Lower lobe of right lung (tissue), 2 donors: ENCODE results near the gene HLA-DMB. TPM values are rescaled to one million over a fixed set of nuclear protein-coding genes. Genes with fewer than 3 reads are reported as not detected.

ENCODE experiments used
- ATAC-seq, 2 donors: fragments of 200-7000 bp; cut with Tn5 transposase; one replicate each; pipeline ENCODE4 v1.9.1; 2020 to 2022; ENCODE audit warnings: mild to moderate bottlenecking in 2 of 2, moderate library complexity in 2 of 2
- DNase-seq: peaks from one replicate; pipeline ENCODE4 v3.0.0-alpha.2; 2020
- H3K27ac ChIP-seq: fragments of 200-600 bp; one replicate; pipeline ENCODE4 v1.8.0; 2022
- H3K27me3 ChIP-seq: fragments of 200-600 bp; one replicate; pipeline ENCODE4 v1.8.0; 2022; ENCODE audit warnings: low read depth
- H3K36me3 ChIP-seq: fragments of 200-600 bp; one replicate; pipeline ENCODE4 v1.8.0; 2022; ENCODE audit warnings: mild to moderate bottlenecking
- H3K4me1 ChIP-seq: fragments of 200-600 bp; one replicate; pipeline ENCODE4 v1.8.0; 2022
- H3K4me3 ChIP-seq: fragments of 200-600 bp; one replicate; pipeline ENCODE4 v1.8.0; 2022; ENCODE audit warnings: mild to moderate bottlenecking
- H3K9me3 ChIP-seq: fragments of 200-600 bp; one replicate; pipeline ENCODE4 v1.8.0; 2022
- intact Hi-C: fragments of 100-400 bp; cut with DNase I; formaldehyde crosslinking; loops from one replicate; pipeline ENCODE4 v1.11.0; 2022
- total RNA-seq: library from RNA; stranded (reverse); fragmentation: NEBNext Ultra II Directional; extraction: Animal tissue kit (Norgen Biotek cat#: 25700); gene quantifications from one replicate; pipeline ENCODE4 v1.2.1, GENCODE V29; 2021
- TF ChIP-seq, protein P1 (sequence below): fragments of 200-600 bp; IDR thresholded peaks from one replicate; pipeline ENCODE4 v1.8.0; 2022; ENCODE audit warnings: antibody characterized with exemption, mild to moderate bottlenecking
- donor health status: DM: no; HTN: yes; CAD: no; lungs with severe emphysema.

Gene HLA-DMB
- total RNA-seq, 1 donor from 2014 or later: 208 TPM

DNA sequence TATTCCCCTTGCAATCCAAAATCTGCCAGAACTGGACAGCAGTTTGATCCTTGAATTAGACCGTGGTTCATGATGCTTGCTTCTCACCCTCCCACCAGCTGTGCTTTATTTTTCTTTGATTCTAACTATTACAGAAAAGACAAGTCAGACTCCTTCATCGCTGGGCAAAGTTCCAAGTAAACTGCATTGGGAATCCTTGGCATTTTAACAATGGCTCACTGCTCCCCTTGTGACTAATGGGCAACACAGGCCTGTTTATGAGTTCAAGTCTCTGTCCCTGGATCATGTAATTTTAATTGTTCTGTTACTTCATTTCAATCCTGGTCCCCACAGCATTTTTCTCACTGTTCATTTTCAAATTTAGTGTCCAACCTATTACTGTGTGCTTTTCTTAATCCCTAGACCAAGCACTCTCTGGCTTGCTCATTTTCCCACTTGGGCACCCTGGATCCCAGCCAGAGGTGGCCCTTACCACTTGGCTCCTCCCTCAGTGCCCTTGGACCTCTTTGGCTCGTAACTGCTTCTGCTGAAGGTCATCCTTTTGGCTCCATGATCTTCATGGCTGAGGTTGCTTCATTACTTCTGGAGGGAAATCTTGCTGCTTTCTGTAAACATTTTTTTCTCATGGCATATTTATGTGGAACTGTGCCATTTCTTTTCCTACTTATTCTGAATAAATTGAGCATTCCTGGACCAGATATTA is 54.0 kb downstream of the HLA-DMB start:
- Histone ChIP-seq H3K9me3 (no peaks in the 10 kb centered on the region), H3K36me3 (no peaks in the 10 kb centered on the region), H3K4me3 (no peak overlapping the region), H3K27ac (no peak overlapping the region), H3K4me1 (peaks cover 13% of the 10 kb centered on the region), H3K27me3 (no peaks in the 10 kb centered on the region)
- no peak for ATAC-seq
- intact Hi-C loops: loop anchor here (10.0 kb wide), 1 partner anchor 98 kb away; no protein-coding TSS in a partner anchor
- DNase-seq: no peak
- TF ChIP-seq, protein P1, sequence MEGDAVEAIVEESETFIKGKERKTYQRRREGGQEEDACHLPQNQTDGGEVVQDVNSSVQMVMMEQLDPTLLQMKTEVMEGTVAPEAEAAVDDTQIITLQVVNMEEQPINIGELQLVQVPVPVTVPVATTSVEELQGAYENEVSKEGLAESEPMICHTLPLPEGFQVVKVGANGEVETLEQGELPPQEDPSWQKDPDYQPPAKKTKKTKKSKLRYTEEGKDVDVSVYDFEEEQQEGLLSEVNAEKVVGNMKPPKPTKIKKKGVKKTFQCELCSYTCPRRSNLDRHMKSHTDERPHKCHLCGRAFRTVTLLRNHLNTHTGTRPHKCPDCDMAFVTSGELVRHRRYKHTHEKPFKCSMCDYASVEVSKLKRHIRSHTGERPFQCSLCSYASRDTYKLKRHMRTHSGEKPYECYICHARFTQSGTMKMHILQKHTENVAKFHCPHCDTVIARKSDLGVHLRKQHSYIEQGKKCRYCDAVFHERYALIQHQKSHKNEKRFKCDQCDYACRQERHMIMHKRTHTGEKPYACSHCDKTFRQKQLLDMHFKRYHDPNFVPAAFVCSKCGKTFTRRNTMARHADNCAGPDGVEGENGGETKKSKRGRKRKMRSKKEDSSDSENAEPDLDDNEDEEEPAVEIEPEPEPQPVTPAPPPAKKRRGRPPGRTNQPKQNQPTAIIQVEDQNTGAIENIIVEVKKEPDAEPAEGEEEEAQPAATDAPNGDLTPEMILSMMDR: no peak

DNA sequence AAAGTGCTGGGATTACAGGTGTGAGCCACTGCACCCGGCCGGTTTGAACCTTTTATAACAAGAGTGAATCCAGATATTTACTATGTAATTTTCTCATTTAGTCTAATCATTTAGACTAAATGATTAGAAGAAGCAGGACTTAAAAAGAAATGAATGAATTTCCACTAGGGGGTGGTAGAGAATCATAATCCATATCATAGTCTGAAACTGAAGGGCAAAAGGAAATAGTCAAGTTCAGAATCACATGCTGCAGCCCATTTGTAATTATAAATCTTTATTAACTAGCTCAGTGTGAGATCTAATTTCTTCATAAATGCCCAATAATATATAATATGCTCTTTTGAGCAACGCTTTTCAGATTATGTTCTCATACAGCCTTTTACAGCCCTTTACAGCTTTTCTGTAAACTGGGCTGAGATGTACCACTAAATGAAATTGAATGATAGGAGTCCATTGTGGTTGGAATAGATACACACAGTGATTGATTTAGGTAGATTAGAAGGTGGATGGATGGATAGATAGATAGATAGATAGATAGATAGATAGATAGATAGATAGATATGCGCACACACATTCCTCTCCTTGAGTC is 55.0 kb downstream of the HLA-DMB start:
- Histone ChIP-seq H3K4me3 (no peak overlapping the region), H3K9me3 (no peaks in the 10 kb centered on the region), H3K27ac (no peak overlapping the region), H3K36me3 (no peaks in the 10 kb centered on the region), H3K27me3 (no peaks in the 10 kb centered on the region), H3K4me1 (peaks cover 13% of the 10 kb centered on the region)
- TF ChIP-seq, protein P1: peak; percentile 61
- DNase-seq (no peak), ATAC-seq (peak; percentile 60 to 64)
- intact Hi-C loops: loop anchor here (10.0 kb wide), 1 partner anchor 99 kb away; no protein-coding TSS in a partner anchor

Other genes starting within 250 kb of the HLA-DMB start
- gene HLA-DQA2, start 199.6 kb downstream of the HLA-DMB start, total RNA-seq: 68.0 TPM
- gene HLA-DQB2, start 177.5 kb downstream of the HLA-DMB start, total RNA-seq: 74.8 TPM
- 0.95 TPM for gene HLA-DOB, start 124.0 kb downstream of the HLA-DMB start, total RNA-seq
- 81.8 TPM for gene TAP2, start 102.3 kb downstream of the HLA-DMB start, total RNA-seq
- gene PSMB8, start 97.0 kb downstream of the HLA-DMB start, total RNA-seq: 103 TPM
- 63.9 TPM for gene TAP1, start 87.3 kb downstream of the HLA-DMB start, total RNA-seq
- 74.5 TPM for gene PSMB9, start 86.8 kb downstream of the HLA-DMB start, total RNA-seq
- 283 TPM for gene HLA-DMA, start 12.1 kb upstream of the HLA-DMB start, total RNA-seq
- gene BRD2, start 27.6 kb upstream of the HLA-DMB start, total RNA-seq: 173 TPM
- 31.2 TPM for gene HLA-DOA, start 68.6 kb upstream of the HLA-DMB start, total RNA-seq
- gene HLA-DPA1, start 132.6 kb upstream of the HLA-DMB start, total RNA-seq: 600 TPM
- gene HLA-DPB1, start 135.0 kb upstream of the HLA-DMB start, total RNA-seq: 483 TPM